ENCODE results near the gene BMS1.
"Not testable (repeated sequence)": the region's sequence is repeated elsewhere in the genome, so short reads cannot be mapped to it uniquely, and the experiment has no call there.

DNA sequence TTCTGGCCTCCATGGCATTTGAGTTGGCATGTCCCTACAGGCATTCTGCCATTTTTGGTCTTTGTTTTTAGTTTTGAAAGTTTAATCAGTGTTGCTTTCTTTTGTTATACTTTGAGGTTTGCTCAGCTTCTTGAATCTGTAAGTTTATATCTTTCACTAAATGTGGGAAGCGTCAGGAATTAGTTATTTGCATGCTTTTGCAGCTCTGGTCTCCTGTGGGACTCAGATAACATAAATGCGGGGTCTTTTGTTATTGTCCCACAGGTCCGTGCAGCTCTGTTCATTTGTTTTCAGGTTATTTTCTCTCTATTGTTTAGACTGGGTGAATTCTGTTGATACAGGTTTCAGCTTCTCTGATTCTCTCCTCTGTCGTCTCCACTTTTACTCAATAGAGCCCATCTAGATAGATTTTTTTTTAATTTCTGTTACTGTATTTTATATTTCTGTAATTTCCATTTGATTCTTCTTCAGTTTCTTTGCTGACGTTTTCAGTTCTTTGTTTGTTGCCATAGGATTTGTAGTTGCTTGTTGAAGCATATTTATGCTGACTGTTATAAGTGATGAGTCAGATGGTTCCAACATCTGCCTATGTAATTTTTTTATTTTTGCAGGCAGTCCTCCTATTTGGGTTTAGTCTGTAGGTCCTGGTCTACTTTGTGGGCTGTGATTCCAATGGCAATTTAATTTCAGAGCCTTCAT is 31.5 kb downstream of the BMS1 start:
- TF ChIP-seq, protein P1, sequence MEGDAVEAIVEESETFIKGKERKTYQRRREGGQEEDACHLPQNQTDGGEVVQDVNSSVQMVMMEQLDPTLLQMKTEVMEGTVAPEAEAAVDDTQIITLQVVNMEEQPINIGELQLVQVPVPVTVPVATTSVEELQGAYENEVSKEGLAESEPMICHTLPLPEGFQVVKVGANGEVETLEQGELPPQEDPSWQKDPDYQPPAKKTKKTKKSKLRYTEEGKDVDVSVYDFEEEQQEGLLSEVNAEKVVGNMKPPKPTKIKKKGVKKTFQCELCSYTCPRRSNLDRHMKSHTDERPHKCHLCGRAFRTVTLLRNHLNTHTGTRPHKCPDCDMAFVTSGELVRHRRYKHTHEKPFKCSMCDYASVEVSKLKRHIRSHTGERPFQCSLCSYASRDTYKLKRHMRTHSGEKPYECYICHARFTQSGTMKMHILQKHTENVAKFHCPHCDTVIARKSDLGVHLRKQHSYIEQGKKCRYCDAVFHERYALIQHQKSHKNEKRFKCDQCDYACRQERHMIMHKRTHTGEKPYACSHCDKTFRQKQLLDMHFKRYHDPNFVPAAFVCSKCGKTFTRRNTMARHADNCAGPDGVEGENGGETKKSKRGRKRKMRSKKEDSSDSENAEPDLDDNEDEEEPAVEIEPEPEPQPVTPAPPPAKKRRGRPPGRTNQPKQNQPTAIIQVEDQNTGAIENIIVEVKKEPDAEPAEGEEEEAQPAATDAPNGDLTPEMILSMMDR (IDR thresholded peaks at IDR 0.05): not testable (repeated sequence)
- not testable (repeated sequence) for TF ChIP-seq EP300 (IDR thresholded peaks at IDR 0.05; ENCODE audit: borderline replicate concordance in 1 of 2, low read depth in 1 of 2, low read length in 1 of 2); TCF12 (IDR thresholded peaks at IDR 0.05); JUND (IDR thresholded peaks at IDR 0.05); YY1 (IDR thresholded peaks at IDR 0.05; ENCODE audit: low read depth); MAX (IDR thresholded peaks at IDR 0.05; ENCODE audit: low read depth); SMC3 (IDR thresholded peaks at IDR 0.05; ENCODE audit: low read depth, low read length); RFX5 (IDR thresholded peaks at IDR 0.05; ENCODE audit: low read length)
- TF ChIP-seq, protein P2, sequence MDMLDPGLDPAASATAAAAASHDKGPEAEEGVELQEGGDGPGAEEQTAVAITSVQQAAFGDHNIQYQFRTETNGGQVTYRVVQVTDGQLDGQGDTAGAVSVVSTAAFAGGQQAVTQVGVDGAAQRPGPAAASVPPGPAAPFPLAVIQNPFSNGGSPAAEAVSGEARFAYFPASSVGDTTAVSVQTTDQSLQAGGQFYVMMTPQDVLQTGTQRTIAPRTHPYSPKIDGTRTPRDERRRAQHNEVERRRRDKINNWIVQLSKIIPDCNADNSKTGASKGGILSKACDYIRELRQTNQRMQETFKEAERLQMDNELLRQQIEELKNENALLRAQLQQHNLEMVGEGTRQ (IDR thresholded peaks at IDR 0.05; ENCODE audit: borderline replicate concordance, low read depth, low read length): not testable (repeated sequence)
